ENCODE data around the gene INPP5A.

Gene INPP5A

DNA sequence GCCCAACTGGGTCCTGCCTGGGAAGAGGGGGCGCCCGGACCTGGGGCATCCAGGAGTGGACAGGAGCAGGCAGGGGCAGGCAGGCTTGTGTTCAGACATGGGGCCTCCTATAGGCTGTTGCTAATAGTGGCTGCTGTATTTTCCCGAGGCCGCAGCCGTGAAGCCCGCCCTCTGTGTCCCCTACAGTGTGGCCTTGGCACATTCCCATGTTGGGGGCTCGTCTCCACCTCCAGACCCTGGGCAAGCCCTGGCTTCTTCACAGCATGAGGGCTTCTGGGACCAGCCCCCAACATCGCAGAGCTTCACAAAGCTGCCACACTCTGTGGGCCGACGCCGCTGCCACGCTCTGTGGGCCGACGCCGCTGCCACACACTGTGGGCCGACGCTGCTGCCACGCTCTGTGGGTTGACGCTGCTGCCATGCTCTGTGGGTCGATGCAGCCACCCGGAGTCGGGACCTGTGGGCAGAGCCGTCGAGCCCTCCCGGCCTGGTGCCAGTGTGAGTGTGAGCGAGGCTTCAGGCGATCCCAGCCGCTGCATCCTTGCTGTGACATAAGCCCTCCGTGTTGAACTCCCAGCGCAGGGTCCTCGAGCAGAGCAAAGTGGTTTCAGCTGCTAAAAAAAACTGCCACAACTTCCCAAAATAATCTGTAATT is 109.0 kb downstream of the INPP5A start:
- no peak overlapping the region for H3K4me3 Mint-ChIP-seq
- H3K4me1 Mint-ChIP-seq = peaks cover 10% of the 10 kb centered on the region
- H3K9me3 Mint-ChIP-seq = no peaks in the 10 kb centered on the region
- peaks cover 3% of the 10 kb centered on the region for H3K27me3 Mint-ChIP-seq (ENCODE audit: low read depth)
- peaks cover 4% of the 10 kb centered on the region for H3K36me3 Mint-ChIP-seq (ENCODE audit: low read depth)
- H3K27ac Mint-ChIP-seq = no peak overlapping the region
- TF ChIP-seq, protein P1, sequence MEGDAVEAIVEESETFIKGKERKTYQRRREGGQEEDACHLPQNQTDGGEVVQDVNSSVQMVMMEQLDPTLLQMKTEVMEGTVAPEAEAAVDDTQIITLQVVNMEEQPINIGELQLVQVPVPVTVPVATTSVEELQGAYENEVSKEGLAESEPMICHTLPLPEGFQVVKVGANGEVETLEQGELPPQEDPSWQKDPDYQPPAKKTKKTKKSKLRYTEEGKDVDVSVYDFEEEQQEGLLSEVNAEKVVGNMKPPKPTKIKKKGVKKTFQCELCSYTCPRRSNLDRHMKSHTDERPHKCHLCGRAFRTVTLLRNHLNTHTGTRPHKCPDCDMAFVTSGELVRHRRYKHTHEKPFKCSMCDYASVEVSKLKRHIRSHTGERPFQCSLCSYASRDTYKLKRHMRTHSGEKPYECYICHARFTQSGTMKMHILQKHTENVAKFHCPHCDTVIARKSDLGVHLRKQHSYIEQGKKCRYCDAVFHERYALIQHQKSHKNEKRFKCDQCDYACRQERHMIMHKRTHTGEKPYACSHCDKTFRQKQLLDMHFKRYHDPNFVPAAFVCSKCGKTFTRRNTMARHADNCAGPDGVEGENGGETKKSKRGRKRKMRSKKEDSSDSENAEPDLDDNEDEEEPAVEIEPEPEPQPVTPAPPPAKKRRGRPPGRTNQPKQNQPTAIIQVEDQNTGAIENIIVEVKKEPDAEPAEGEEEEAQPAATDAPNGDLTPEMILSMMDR (IDR thresholded peaks at IDR 0.05; ENCODE audit: unreplicated experiment in 3 of 3) = no peak

DNA sequence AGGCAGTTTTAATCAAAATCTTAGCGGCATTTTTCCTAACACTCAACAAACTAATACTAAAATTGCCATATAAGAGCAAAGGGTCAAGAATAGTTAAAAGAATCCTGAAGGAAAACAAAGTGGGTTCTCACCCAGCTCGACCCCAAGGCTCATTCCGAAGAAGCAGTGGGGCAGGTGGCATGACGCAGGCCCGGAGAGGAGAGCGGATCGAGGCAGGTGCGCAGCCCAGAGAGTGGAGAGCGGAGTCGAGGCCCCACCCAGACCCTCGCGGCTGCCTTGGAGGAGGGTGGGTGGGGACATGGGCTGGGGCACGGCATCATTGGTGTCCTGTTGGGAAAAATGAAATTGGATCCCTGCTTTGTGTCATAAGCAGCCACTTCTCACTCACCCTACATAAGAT is 109.8 kb downstream of the INPP5A start:
- H3K4me1 Mint-ChIP-seq = peaks cover 10% of the 10 kb centered on the region
- no peak overlapping the region for H3K27ac Mint-ChIP-seq
- H3K4me3 Mint-ChIP-seq = no peak overlapping the region
- H3K27me3 Mint-ChIP-seq (ENCODE audit: low read depth) = peaks cover 3% of the 10 kb centered on the region
- no peaks in the 10 kb centered on the region for H3K9me3 Mint-ChIP-seq
- peaks cover 7% of the 10 kb centered on the region for H3K36me3 Mint-ChIP-seq (ENCODE audit: low read depth)
- TF ChIP-seq, protein P1 (IDR thresholded peaks at IDR 0.05; ENCODE audit: unreplicated experiment in 3 of 3) = no peak

DNA sequence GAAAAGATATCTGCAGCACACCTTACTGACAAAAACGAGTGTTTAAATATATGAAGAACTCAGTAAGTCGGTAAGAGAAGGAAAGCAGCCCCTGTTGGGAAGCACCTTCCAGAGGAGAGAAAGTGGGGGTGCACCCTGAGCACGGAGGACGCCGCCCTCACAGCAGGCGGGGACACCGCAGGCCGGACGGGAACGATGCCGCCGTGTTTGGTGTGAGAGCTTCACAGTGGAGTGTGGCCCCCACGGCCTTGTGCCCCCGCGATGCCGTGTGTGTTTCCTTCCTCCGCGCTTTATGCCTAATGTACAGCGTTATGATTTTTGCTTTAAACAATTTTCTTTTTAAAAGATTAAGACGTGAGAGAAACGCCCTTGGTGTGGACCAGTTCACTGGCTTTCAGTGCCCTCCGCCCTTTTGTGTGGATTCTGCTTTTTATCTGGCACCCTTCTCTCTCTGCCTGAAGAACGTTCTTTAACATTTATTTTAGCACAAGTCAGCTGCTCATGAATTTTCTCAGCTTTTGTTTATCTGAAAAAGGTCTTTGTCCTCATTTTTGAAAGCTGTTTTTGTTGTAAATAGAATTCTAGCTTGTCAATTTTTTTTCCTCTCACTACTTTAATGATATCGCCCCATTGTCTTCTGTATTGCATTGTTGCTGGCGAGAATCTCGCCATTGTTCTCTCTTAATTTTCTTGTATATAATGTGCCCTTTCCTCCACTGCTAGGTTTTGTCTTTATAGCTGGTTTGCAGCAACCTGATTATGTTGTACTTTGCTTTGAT is 110.7 kb downstream of the INPP5A start:
- Mint-ChIP-seq H3K27me3 (ENCODE audit: low read depth) (peaks cover 3% of the 10 kb centered on the region), H3K9me3 (no peaks in the 10 kb centered on the region), H3K36me3 (ENCODE audit: low read depth) (peaks cover 7% of the 10 kb centered on the region), H3K4me3 (no peak overlapping the region), H3K4me1 (peaks cover 6% of the 10 kb centered on the region), H3K27ac (no peak overlapping the region)
- TF ChIP-seq, protein P1 (IDR thresholded peaks at IDR 0.05; ENCODE audit: unreplicated experiment in 3 of 3) = no peak

DNA sequence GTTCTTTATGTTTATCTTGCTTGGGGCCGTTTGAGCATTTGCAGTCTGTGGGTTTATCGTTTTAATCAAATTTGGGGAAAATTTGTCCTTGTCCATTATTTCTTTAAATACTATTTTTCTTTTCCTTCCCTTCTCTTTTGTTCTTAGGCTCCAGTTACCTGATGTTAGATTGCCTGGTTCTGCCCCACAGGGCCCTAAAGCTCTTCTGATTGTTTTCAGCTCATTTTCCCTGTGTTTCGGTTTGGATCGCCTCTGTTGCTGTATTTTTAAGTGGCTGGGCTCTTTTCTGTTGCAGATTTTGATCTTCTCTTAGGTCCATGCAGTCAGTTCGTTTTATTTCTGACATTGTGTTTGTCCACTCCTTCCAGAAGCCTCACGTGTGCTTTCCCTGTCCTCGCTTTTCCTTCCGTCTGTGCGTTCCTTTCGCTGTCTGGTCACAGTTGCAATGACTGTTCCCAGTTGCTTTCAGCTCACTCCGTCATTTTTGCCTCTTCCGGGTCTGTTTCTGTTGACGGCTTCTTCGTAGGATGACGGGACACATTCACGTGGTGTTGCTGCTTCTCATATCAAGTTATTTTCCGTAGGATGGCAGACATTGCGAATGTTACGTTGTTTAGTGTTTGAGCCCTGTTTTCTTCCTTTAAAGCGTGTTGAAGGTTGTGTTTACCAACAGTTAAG is 111.4 kb downstream of the INPP5A start:
- Mint-ChIP-seq H3K4me3 (no peak overlapping the region), H3K27me3 (ENCODE audit: low read depth) (peaks cover 3% of the 10 kb centered on the region), H3K36me3 (ENCODE audit: low read depth) (peaks cover 7% of the 10 kb centered on the region), H3K9me3 (no peaks in the 10 kb centered on the region), H3K27ac (no peak overlapping the region), H3K4me1 (peaks cover 6% of the 10 kb centered on the region)
- TF ChIP-seq, protein P1 (IDR thresholded peaks at IDR 0.05; ENCODE audit: unreplicated experiment in 3 of 3) = no peak

DNA sequence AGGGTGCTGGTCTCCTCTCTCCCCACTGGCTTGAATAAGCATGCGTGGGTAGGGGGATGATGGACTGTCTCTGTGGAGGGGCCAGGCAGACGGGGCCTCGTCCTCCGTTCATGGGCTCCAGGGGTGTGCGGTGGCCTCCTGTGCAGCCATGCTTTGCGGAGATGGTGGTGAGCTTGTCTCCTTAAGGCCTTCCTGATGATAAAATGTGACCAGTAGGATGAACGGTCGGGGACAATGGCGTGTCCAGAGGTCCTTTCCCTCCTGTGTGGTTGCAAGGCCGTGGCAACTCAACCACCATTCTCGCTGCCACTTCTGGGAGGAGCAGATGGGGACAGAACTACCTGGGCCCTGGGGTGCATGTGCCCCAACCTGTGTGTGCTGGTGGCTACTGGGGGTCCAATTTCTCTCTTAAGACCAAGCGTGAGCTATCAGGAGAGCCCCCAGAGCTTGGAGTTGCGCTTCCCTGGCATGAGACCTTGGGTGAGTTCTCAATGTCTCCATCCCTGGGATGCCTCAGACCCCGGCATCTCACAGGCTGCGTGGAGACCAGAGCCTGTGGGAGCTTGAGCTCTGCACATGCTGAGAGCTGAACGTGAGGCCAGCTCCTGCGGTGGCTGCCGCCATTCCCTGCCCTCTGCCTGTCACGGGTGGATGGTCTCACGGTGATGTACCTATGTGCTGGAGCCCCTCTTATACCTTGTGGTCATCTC is 112.2 kb downstream of the INPP5A start:
- H3K27ac Mint-ChIP-seq = no peak overlapping the region
- H3K36me3 Mint-ChIP-seq (ENCODE audit: low read depth) = peaks cover 10% of the 10 kb centered on the region
- H3K9me3 Mint-ChIP-seq = no peaks in the 10 kb centered on the region
- H3K27me3 Mint-ChIP-seq (ENCODE audit: low read depth) = peaks cover 3% of the 10 kb centered on the region
- TF ChIP-seq, protein P1 (IDR thresholded peaks at IDR 0.05; ENCODE audit: unreplicated experiment in 3 of 3) = no peak
- H3K4me3 Mint-ChIP-seq = no peak overlapping the region
- peaks cover 9% of the 10 kb centered on the region for H3K4me1 Mint-ChIP-seq

Data from nephron (organoid).